Measurements from ENCODE around the gene ACTL7B. TPM values are rescaled to one million over a fixed set of nuclear protein-coding genes. Genes with fewer than 3 reads are reported as not detected.

The ACTL7B gene
- total and polyA plus RNA-seq, 8 donors: not detected

GRCh38 chr9:108836319-108836718, 19.5 kb downstream of the ACTL7B start:
- ATAC-seq: no peak
- H3K4me1 ChIP-seq: no peaks in the 10 kb centered on the region
- FAIRE-seq: no peak
- no peaks in the 10 kb centered on the region for H3K36me3 ChIP-seq
- no peak overlapping the region for H3K27ac ChIP-seq
- 79% methylated on average over 9 of the region's 9 CpGs for WGBS, 2 donors
- H3K27me3 ChIP-seq: no peaks in the 10 kb centered on the region
- intact Hi-C loops (cut with DNase I): no loop called here
- TF ChIP-seq, protein P1, sequence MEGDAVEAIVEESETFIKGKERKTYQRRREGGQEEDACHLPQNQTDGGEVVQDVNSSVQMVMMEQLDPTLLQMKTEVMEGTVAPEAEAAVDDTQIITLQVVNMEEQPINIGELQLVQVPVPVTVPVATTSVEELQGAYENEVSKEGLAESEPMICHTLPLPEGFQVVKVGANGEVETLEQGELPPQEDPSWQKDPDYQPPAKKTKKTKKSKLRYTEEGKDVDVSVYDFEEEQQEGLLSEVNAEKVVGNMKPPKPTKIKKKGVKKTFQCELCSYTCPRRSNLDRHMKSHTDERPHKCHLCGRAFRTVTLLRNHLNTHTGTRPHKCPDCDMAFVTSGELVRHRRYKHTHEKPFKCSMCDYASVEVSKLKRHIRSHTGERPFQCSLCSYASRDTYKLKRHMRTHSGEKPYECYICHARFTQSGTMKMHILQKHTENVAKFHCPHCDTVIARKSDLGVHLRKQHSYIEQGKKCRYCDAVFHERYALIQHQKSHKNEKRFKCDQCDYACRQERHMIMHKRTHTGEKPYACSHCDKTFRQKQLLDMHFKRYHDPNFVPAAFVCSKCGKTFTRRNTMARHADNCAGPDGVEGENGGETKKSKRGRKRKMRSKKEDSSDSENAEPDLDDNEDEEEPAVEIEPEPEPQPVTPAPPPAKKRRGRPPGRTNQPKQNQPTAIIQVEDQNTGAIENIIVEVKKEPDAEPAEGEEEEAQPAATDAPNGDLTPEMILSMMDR (IDR thresholded peaks at IDR 0.05): no peak
- H3K4me3 ChIP-seq: no peak overlapping the region
- no peak for DNase-seq
- no peaks in the 10 kb centered on the region for H3K9me3 ChIP-seq

GRCh38 chr9:108835831-108836230, 20.0 kb downstream of the ACTL7B start:
- ATAC-seq (peak in 1 of 4 donors; percentile 22), DNase-seq (no peak), FAIRE-seq (no peak)
- Histone ChIP-seq H3K4me1 (no peaks in the 10 kb centered on the region), H3K9me3 (no peaks in the 10 kb centered on the region), H3K36me3 (no peaks in the 10 kb centered on the region), H3K4me3 (no peak overlapping the region), H3K27ac (no peak overlapping the region), H3K27me3 (no peaks in the 10 kb centered on the region)
- TF ChIP-seq, protein P1 (IDR thresholded peaks at IDR 0.05): no peak
- 73 to 74% methylated on average over 7 of the region's 7 CpGs for WGBS, 2 donors
- intact Hi-C loops (cut with DNase I): no loop called here

DNA sequence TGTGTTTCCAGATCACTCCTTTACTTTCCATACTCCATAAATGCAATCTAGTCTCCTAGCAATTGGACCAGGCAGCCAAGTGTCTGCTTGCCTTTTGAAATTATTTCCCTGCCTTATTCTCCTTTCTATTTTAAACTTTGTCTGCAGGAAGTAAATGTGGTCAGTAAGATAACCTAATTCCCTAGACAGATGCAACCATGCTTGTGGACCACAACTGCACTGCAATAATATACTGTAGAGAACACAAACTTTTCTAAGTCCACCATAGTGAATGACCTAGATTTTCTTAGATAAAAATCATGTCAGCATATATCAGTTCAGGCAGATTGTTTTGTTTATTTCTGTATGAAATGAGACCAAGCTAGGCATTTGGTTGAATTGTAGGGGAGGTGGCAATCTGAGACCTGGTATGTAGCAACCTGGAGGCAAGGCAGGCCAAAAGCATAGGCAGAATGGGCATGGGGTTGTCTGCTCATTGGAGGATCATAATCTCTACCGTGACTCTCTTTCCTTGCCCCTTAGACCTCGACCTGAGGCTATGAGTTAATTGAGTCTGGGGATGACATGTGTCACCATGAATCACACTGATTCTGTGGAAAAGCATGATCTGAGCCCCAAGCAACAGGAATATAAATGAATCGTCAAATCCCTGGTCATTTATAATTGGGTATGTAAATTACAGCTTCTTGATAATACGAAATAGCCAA, 20.7 kb downstream of the ACTL7B start:
- DNase-seq (no peak), ATAC-seq (peak in 1 of 4 donors; percentile 54), FAIRE-seq (no peak)
- H3K27me3 ChIP-seq: no peaks in the 10 kb centered on the region
- 50 to 58% methylated on average over 4 of the region's 4 CpGs for WGBS, 2 donors
- no peaks in the 10 kb centered on the region for H3K9me3 ChIP-seq
- intact Hi-C loops (cut with DNase I): no loop called here
- no peaks in the 10 kb centered on the region for H3K4me1 ChIP-seq
- no peak overlapping the region for H3K4me3 ChIP-seq
- no peak overlapping the region for H3K27ac ChIP-seq
- H3K36me3 ChIP-seq: no peaks in the 10 kb centered on the region
- TF ChIP-seq, protein P1 (IDR thresholded peaks at IDR 0.05): no peak

DNA sequence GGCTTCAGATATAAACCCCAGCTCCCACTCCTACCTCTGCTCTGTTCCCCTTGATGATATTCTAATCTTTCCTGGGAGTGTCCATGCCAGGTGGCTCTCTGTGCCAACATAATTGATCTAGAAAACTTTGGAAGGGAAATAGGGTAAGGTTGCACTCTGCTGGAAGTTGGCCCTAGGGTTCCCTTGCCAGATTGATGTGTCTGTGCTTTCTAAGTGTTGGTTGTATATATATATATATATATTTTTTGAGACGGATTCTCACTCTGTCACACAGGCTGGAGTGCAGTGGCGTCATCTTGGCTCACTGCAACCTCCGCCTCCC, 23.6 kb downstream of the ACTL7B start:
- Histone ChIP-seq H3K4me1 (no peaks in the 10 kb centered on the region), H3K27me3 (no peaks in the 10 kb centered on the region), H3K27ac (no peak overlapping the region), H3K4me3 (no peak overlapping the region), H3K9me3 (no peaks in the 10 kb centered on the region), H3K36me3 (no peaks in the 10 kb centered on the region)
- DNase-seq: no peak
- TF ChIP-seq, protein P1 (IDR thresholded peaks at IDR 0.05): no peak
- WGBS, 2 donors: 90 to 98% methylated on average over 3 of the region's 3 CpGs
- no peak for FAIRE-seq
- no peak for ATAC-seq
- intact Hi-C loops (cut with DNase I): no loop called here

DNA sequence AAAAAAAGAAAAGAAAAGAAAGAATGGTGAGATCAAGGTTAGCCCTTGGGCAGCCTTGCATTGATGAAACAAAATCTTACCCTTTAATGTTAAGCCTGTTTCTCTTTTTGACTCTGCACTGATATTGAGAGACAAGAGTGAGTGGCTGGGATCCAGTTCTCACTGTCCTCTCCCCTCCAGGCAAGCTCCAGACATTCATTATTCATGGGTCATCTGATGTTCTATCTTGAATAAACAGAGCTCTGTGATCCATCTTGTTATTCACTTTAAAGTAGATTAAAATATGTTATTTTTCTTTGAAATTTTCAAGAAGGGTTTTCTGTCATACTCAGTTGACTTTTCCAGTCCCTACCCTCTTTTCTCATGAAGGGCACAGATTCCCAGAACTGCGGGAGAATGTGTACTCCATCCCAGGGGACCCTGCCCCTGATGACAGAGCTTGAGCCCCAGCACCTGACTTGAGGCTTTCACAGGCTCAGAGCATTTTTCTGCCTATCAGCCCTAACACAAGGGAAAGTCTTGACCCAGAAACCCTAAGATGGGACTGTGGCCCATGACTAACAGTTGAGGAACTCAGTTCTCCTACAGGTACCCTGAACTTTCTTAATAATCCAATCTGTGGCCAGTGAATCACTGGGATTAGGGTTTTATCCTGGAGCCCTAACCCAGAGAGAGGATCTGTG, 24.1 kb downstream of the ACTL7B start:
- TF ChIP-seq, protein P1 (IDR thresholded peaks at IDR 0.05): no peak
- Histone ChIP-seq H3K36me3 (no peaks in the 10 kb centered on the region), H3K4me3 (no peak overlapping the region), H3K27ac (no peak overlapping the region), H3K27me3 (no peaks in the 10 kb centered on the region), H3K9me3 (no peaks in the 10 kb centered on the region), H3K4me1 (no peaks in the 10 kb centered on the region)
- intact Hi-C loops (cut with DNase I): no loop called here
- WGBS, 2 donors: 85 to 88% methylated on average over 1 of the region's 1 CpG
- FAIRE-seq: no peak
- no peak for DNase-seq
- no peak for ATAC-seq
